Pancreas (tissue), 10 donors: ENCODE data around the gene GABBR2. TPM values are rescaled to one million over a fixed set of nuclear protein-coding genes. Genes with fewer than 3 reads are reported as not detected.

Experiments used
- ATAC-seq, 4 donors: fragments of 200-7000 bp; cut with Tn5 transposase; one replicate each; pipeline versions ENCODE4 v1.8.0 to v1.9.1; 2020; ENCODE audit warnings: mild to moderate bottlenecking in 4 of 4, moderate library complexity in 4 of 4
- DNase-seq, 6 donors: peaks; one replicate each; pipeline ENCODE4 v3.0.0-alpha.2; 2020
- FAIRE-seq: peaks from 2 replicates; lab custom pipeline; 2012; peaks lifted over from hg19 to GRCh38; lab: Jason Lieb, UNC
- H3K27ac ChIP-seq, 4 donors: fragments of 200-600 bp; sonication (generic); 1 replicate in 3 of 4; 2 replicates in 1 of 4; pipeline versions ENCODE4 v1.5.0 to v1.8.0; 2020
- H3K27me3 ChIP-seq, 4 donors: fragments of 200-600 bp; one replicate each; pipeline ENCODE4 v1.8.0; 2021
- H3K36me3 ChIP-seq, 3 donors: fragments of 200-600 bp; sonication (generic) in 1 of 3; one replicate each; pipeline versions ENCODE4 v1.5.0 to v1.8.0; 2020 to 2021
- H3K4me1 ChIP-seq, 3 donors: fragments of 200-600 bp; one replicate each; pipeline ENCODE4 v1.8.0; 2021
- H3K4me3 ChIP-seq, 4 donors: fragments of 200-600 bp; sonication (generic) in 2 of 4; one replicate each; pipeline versions ENCODE4 v1.5.0 to v1.8.0; 2020 to 2021
- H3K9me3 ChIP-seq, 4 donors: fragments of 200-600 bp; one replicate each; pipeline ENCODE4 v1.8.0; 2021
- CTCF ChIP-seq, 4 donors: fragments of 200-600 bp; sonication (generic) in 3 of 4; IDR thresholded peaks; one replicate each; pipeline versions ENCODE4 v1.5.0 to v1.8.0; 2021; ENCODE audit warnings: antibody characterized with exemption in 4 of 4
- WGBS, 2 donors: extraction: QIAGEN DNeasy Blood & Tissue Kit; methylation state at CpG; one replicate each; pipeline ENCODE4 v1.1.7; 2013; 5-methylcytosine and 5-hydroxymethylcytosine counted together
- intact Hi-C, 3 donors: fragments of 100-400 bp; cut with DNase I; formaldehyde crosslinking; loops; one replicate each; pipeline versions ENCODE4 v1.11.1 to v1.14.2; 2022
- polyA plus RNA-seq, 2 donors: library from polyadenylated mRNA; stranded (reverse); fragments of 200-250 nt; gene quantifications; one replicate each; pipeline ENCODE4 v1.2.3, GENCODE V29; 2013
- total RNA-seq, 6 donors: library from RNA; stranded (reverse); fragmentation: NEBNext Ultra II Directional in 4 of 6; extraction: Animal tissue kit (Norgen Biotek cat#: 25700) in 4 of 6; gene quantifications; one replicate each; pipeline versions ENCODE4 v1.2.1 to v1.2.4, GENCODE V29; 2021 to 2023
- donor health status: healthy with polysubstance abuse.
- donor health status: DM: no; HTN: no; CAD: no; lungs with moderate emphysema.
- donor health status: DM: no; HTN: no; CAD: no.
- donor health status: control.
- donor health status: control.
- donor health status: Bipolar disorder and iron deficiency.
- donor health status: DM: yes; HTN: yes; CAD: no.
- donor health status: DM: no; HTN: no; CAD: no.
- donor health status: DM: no; HTN: no; CAD: no.
- donor health status: DM: yes; HTN: yes; CAD: no.

GABBR2 gene
- total and polyA plus RNA-seq, 8 donors = 0.04 to 0.14 (median 0.07) TPM; not detected in 4

- WGBS, 2 donors = 33 to 42% methylated on average over 4 of the region's 4 CpGs
- Histone ChIP-seq H3K27me3 (no peaks in the 10 kb centered on the region), H3K4me1 (no peaks in the 10 kb centered on the region), H3K36me3 (no peaks in the 10 kb centered on the region), H3K27ac (no peak overlapping the region), H3K4me3 (no peak overlapping the region), H3K9me3 (no peaks in the 10 kb centered on the region)
- ATAC-seq (no peak), DNase-seq (no peak), FAIRE-seq (no peak)
- TF ChIP-seq CTCF (IDR thresholded peaks at IDR 0.05) = no peak
- intact Hi-C loops = no loop called here
Measured at GRCh38 chr9:98329904-98330303, 378.8 kb downstream of the GABBR2 start.

- WGBS, 2 donors = 75 to 84% methylated on average over 6 of the region's 6 CpGs
Measured at GRCh38 chr9:98329281-98329680, 379.5 kb downstream of the GABBR2 start.

GRCh38 chr9:98328770-98329169 lies 380.0 kb downstream of the GABBR2 start:
- Histone ChIP-seq H3K27ac (no peak overlapping the region), H3K9me3 (no peaks in the 10 kb centered on the region), H3K36me3 (no peaks in the 10 kb centered on the region), H3K27me3 (no peaks in the 10 kb centered on the region), H3K4me1 (no peaks in the 10 kb centered on the region), H3K4me3 (no peak overlapping the region)
- intact Hi-C loops = no loop called here
- TF ChIP-seq CTCF (IDR thresholded peaks at IDR 0.05) = no peak
- FAIRE-seq = no peak
- ATAC-seq = no peak
- no peak for DNase-seq
- 74 to 94% methylated on average over 4 of the region's 4 CpGs for WGBS, 2 donors

More at GRCh38 chr9:98329281-98329680, 379.5 kb downstream of the GABBR2 start:
- intact Hi-C loops = no loop called here
- Histone ChIP-seq H3K36me3 (no peaks in the 10 kb centered on the region), H3K9me3 (no peaks in the 10 kb centered on the region), H3K4me1 (no peaks in the 10 kb centered on the region), H3K27ac (no peak overlapping the region), H3K4me3 (no peak overlapping the region), H3K27me3 (no peaks in the 10 kb centered on the region)
- ATAC-seq (no peak), DNase-seq (no peak), FAIRE-seq (no peak)
- TF ChIP-seq CTCF (IDR thresholded peaks at IDR 0.05) = no peak

- WGBS, 2 donors = 78 to 82% methylated on average over 7 of the region's 7 CpGs
- intact Hi-C loops = no loop called here
- H3K27ac ChIP-seq = no peak overlapping the region
- H3K27me3 ChIP-seq = no peaks in the 10 kb centered on the region
- FAIRE-seq (no peak), DNase-seq (no peak), ATAC-seq (no peak)
- H3K4me1 ChIP-seq = no peaks in the 10 kb centered on the region
- TF ChIP-seq CTCF (IDR thresholded peaks at IDR 0.05) = no peak
- H3K9me3 ChIP-seq = no peaks in the 10 kb centered on the region
- no peak overlapping the region for H3K4me3 ChIP-seq
- no peaks in the 10 kb centered on the region for H3K36me3 ChIP-seq
Measured at GRCh38 chr9:98328141-98328540, 380.6 kb downstream of the GABBR2 start.

- no peak overlapping the region for H3K4me3 ChIP-seq
- DNase-seq (no peak), FAIRE-seq (no peak), ATAC-seq (no peak)
- no peaks in the 10 kb centered on the region for H3K36me3 ChIP-seq
- no peak overlapping the region for H3K27ac ChIP-seq
- intact Hi-C loops = no loop called here
- no peaks in the 10 kb centered on the region for H3K9me3 ChIP-seq
- H3K4me1 ChIP-seq = no peaks in the 10 kb centered on the region
- TF ChIP-seq CTCF (IDR thresholded peaks at IDR 0.05) = no peak
- 95% methylated on average over 4 of the region's 4 CpGs for WGBS, 2 donors
- no peaks in the 10 kb centered on the region for H3K27me3 ChIP-seq
Measured at GRCh38 chr9:98327249-98327561, 381.5 kb downstream of the GABBR2 start.
